Keratinocyte (primary cell): ENCODE measurements around the gene ARMC9.

ENCODE experiments used
- CTCF ChIP-seq, 3 experiments: IDR thresholded peaks in 1 of 3; conservative IDR thresholded peaks in 1 of 3; optimal IDR thresholded peaks in 1 of 3; 2 replicates in 2 of 3; 3 replicates in 1 of 3; pipeline versions ENCODE3 to v1.5.1; 2011; ENCODE audit warnings: low read length in 3 of 3, mild to moderate bottlenecking in 3 of 3, moderate library complexity in 2 of 3, control low read depth in 1 of 3, inconsistent platforms in 1 of 3; ENCODE audit not compliant: insufficient read depth in 2 of 3; ENCODE audit errors: extremely low read depth in 1 of 3
- EZH2 ChIP-seq: IDR thresholded peaks from one replicate; pipeline ENCODE4 v1.6.1; 2012; ENCODE audit warnings: inconsistent platforms, mild to moderate bottlenecking, low read length, moderate library complexity

GRCh38 chr2:231239751-231240150 is 41.3 kb downstream of the ARMC9 start:
- TF ChIP-seq CTCF (optimal IDR thresholded peaks at IDR 0.05 in 1 of 3, IDR thresholded peaks at IDR 0.05 in 1 of 3, conservative IDR thresholded peaks at IDR 0.05 in 1 of 3; ENCODE audit: extremely low read depth in 1 of 3, insufficient read depth in 2 of 3, low read length in 3 of 3), result no peak
- no peak for TF ChIP-seq EZH2
